ENCODE results near the gene FZD10.

DNA sequence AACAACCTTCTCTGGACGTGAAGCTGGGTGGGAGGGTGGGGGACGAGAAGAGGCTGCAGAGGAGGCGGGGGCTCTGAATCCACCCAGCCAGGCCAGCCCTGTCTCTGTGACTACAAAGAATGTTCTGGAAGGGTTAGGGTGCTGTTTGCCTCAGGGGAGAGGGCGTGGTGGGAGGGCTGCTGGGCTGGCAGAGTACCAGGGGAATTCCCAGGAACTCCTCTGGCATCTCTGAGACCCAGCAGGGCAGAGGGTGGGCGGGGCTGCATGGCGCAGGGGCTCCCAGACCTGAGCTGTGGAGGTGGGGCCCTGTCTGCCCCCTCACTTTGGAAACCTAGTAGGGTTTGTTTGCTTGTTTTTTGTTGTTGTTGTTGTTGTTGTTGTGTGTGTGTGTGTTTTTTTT lies 45.5 kb upstream of the FZD10 start:
- TF ChIP-seq, protein P1, sequence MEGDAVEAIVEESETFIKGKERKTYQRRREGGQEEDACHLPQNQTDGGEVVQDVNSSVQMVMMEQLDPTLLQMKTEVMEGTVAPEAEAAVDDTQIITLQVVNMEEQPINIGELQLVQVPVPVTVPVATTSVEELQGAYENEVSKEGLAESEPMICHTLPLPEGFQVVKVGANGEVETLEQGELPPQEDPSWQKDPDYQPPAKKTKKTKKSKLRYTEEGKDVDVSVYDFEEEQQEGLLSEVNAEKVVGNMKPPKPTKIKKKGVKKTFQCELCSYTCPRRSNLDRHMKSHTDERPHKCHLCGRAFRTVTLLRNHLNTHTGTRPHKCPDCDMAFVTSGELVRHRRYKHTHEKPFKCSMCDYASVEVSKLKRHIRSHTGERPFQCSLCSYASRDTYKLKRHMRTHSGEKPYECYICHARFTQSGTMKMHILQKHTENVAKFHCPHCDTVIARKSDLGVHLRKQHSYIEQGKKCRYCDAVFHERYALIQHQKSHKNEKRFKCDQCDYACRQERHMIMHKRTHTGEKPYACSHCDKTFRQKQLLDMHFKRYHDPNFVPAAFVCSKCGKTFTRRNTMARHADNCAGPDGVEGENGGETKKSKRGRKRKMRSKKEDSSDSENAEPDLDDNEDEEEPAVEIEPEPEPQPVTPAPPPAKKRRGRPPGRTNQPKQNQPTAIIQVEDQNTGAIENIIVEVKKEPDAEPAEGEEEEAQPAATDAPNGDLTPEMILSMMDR (conservative IDR thresholded peaks at IDR 0.05; ENCODE audit: low read depth, low read length) = no peak
- TF ChIP-seq SMC3 (IDR thresholded peaks at IDR 0.05; ENCODE audit: low read depth, low read length) = no peak
- no peak for TF ChIP-seq CEBPB (IDR thresholded peaks at IDR 0.05; ENCODE audit: low read depth, low read length)
- TF ChIP-seq RAD21 (IDR thresholded peaks at IDR 0.05; ENCODE audit: low read length) = no peak
- no peak for TF ChIP-seq MXI1 (IDR thresholded peaks at IDR 0.05; ENCODE audit: borderline replicate concordance, low read depth, low read length)
- no peak for TF ChIP-seq RCOR1 (IDR thresholded peaks at IDR 0.05; ENCODE audit: insufficient replicate concordance, low read length)
- TF ChIP-seq POLR2A (IDR thresholded peaks at IDR 0.05; ENCODE audit: low read depth, low read length) = no peak

All from IMR-90 (cell line).